Measurements from ENCODE around the gene NPM1.

NPM1 gene

DNA sequence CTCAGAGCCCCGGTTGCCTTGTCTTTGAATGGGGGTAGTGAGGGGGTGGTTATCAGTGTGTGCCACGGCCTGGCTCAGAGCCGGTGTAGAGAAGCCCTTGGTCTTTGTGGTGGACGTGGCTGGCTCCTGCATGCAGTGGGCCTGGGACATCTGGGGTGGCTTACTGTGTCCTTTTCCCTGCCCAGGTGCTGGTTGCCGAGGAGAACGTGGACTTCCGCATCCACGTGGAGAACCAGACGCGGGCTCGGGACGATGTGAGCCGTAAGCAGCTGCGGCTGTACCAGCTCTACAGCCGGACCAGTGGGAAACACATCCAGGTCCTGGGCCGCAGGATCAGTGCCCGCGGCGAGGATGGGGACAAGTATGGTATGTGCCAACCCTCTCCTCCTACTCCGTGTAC lies 48.3 kb downstream of the NPM1 start (continued):
- TF ChIP-seq PRDM6 (tag by site-specific recombination; IDR thresholded peaks at IDR 0.05) = no peak

GRCh38 chr5:171436804-171437285 lies 49.2 kb downstream of the NPM1 start:
- ChIA-PET POLR2A (no interaction called here), CTCF (interaction anchor here (0.6 kb wide), 1 partner anchor 105 kb away, joined by 3 read pairs; no protein-coding TSS in a partner anchor)
- TF ChIP-seq ZNF175 (tag by site-specific recombination; IDR thresholded peaks at IDR 0.05) = no peak
- no peak for TF ChIP-seq ZNF654 (tag by site-specific recombination; IDR thresholded peaks at IDR 0.05; ENCODE audit: low read depth)
- TF ChIP-seq, protein P1, sequence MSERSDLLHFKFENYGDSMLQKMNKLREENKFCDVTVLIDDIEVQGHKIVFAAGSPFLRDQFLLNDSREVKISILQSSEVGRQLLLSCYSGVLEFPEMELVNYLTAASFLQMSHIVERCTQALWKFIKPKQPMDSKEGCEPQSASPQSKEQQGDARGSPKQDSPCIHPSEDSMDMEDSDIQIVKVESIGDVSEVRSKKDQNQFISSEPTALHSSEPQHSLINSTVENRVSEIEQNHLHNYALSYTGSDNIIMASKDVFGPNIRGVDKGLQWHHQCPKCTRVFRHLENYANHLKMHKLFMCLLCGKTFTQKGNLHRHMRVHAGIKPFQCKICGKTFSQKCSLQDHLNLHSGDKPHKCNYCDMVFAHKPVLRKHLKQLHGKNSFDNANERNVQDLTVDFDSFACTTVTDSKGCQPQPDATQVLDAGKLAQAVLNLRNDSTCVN (tag by site-specific recombination; optimal IDR thresholded peaks at IDR 0.05) = no peak
- no peak for TF ChIP-seq ZNF677 (tag by site-specific recombination; IDR thresholded peaks at IDR 0.05)
- no peak for TF ChIP-seq SALL2 (tag by site-specific recombination; IDR thresholded peaks at IDR 0.05; ENCODE audit: borderline replicate concordance)
- no peak for TF ChIP-seq ZNF555 (tag by site-specific recombination; conservative IDR thresholded peaks at IDR 0.05)
- TF ChIP-seq ZNF2 (tag by site-specific recombination; IDR thresholded peaks at IDR 0.05) = no peak
- no peak for TF ChIP-seq ZNF670 (tag by site-specific recombination; IDR thresholded peaks at IDR 0.05; ENCODE audit: low read depth)
- TF ChIP-seq ZSCAN4 (tag by site-specific recombination; IDR thresholded peaks at IDR 0.05) = no peak
- no peak for TF ChIP-seq PRDM2 (tag by site-specific recombination; IDR thresholded peaks at IDR 0.05; ENCODE audit: borderline replicate concordance)
- TF ChIP-seq ZNF112 (tag by site-specific recombination; IDR thresholded peaks at IDR 0.05) = no peak
- no peak for TF ChIP-seq ZNF223 (tag by site-specific recombination; IDR thresholded peaks at IDR 0.05)
- TF ChIP-seq ZNF350 (tag by site-specific recombination; IDR thresholded peaks at IDR 0.05) = no peak
- no peak for TF ChIP-seq HOXA7 (CRISPR knock-in tag; IDR thresholded peaks at IDR 0.05; ENCODE audit: borderline replicate concordance)
- no peaks in the 10 kb centered on the region for H3K9me3 ChIP-seq (ENCODE audit: control insufficient read depth, insufficient read depth, low read depth, low read length)
- H3K4me3 ChIP-seq (ENCODE audit: low read depth, low read length) = no peak overlapping the region
- no peak overlapping the region for H3K27ac ChIP-seq (ENCODE audit: extremely low read depth, low read depth, low read length)
- no peaks in the 10 kb centered on the region for H3K36me3 ChIP-seq (ENCODE audit: control insufficient read depth in 2 of 2, insufficient read depth in 1 of 2, low read length in 2 of 2)
- no peaks in the 10 kb centered on the region for H3K4me1 ChIP-seq (ENCODE audit: control insufficient read depth, insufficient read depth, low read length)
